H1 (cell line): ENCODE measurements around the gene ADGRV1.

Experiments
- BRCA1 ChIP-seq: IDR thresholded peaks from 2 replicates; pipeline ENCODE4 v1.6.1; 2012; ENCODE audit warnings: low read depth, low read length, improper control_type of control experiment
- CREB1 ChIP-seq: IDR thresholded peaks from 2 replicates; pipeline ENCODE4 v1.6.1; 2012; ENCODE audit warnings: inconsistent platforms
- FOSL1 ChIP-seq: IDR thresholded peaks from 2 replicates; pipeline ENCODE4 v1.6.1; 2011; ENCODE audit warnings: mild to moderate bottlenecking, low read depth, low read length, moderate library complexity; ENCODE audit not compliant: insufficient read depth
- POLR2AphosphoS5 ChIP-seq: IDR thresholded peaks from 2 replicates; pipeline ENCODE4 v1.6.1; 2011; ENCODE audit warnings: low read depth, low read length
- SRF ChIP-seq: IDR thresholded peaks from 2 replicates; pipeline ENCODE4 v1.6.1; 2011; ENCODE audit warnings: mild to moderate bottlenecking, low read depth, low read length, moderate library complexity
- TEAD4 ChIP-seq: IDR thresholded peaks from 2 replicates; pipeline ENCODE4 v1.6.1; 2012; ENCODE audit warnings: low read depth, low read length, inconsistent platforms, mixed read lengths
- TF ChIP-seq, protein P1 (sequence below), 3 experiments: IDR thresholded peaks; 1 replicate in 2 of 3; 2 replicates in 1 of 3; pipeline versions ENCODE4 v1.5.1 to v1.6.1; 2011; ENCODE audit warnings: low read length in 3 of 3, mild to moderate bottlenecking in 3 of 3, inconsistent platforms in 2 of 3, low read depth in 1 of 3, moderate library complexity in 1 of 3; ENCODE audit not compliant: insufficient read depth in 1 of 3; ENCODE audit errors: control extremely low read depth in 1 of 3

DNA sequence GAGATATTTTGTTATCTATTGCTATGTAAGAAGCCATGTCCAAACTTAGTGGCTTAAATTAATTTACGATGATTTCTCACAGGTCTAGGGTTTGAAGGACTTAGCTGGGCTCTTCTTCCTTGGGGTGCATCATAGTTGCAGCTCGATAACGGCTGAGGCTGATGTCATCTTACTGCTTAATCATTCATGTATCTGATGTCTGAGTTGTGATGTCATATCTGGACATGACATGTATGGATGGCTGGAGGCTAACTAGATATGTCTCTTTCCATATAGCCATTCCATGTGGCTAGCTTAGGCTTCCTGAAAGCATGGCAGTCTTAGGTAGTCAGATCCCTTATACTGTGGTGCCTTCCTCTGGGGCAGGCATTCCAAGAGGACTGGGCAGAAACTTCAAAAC lies 31.6 kb downstream of the ADGRV1 start:
- TF ChIP-seq CREB1 (no peak), SRF (no peak), POLR2AphosphoS5 (no peak), TEAD4 (no peak), FOSL1 (no peak), BRCA1 (no peak)
- TF ChIP-seq, protein P1, sequence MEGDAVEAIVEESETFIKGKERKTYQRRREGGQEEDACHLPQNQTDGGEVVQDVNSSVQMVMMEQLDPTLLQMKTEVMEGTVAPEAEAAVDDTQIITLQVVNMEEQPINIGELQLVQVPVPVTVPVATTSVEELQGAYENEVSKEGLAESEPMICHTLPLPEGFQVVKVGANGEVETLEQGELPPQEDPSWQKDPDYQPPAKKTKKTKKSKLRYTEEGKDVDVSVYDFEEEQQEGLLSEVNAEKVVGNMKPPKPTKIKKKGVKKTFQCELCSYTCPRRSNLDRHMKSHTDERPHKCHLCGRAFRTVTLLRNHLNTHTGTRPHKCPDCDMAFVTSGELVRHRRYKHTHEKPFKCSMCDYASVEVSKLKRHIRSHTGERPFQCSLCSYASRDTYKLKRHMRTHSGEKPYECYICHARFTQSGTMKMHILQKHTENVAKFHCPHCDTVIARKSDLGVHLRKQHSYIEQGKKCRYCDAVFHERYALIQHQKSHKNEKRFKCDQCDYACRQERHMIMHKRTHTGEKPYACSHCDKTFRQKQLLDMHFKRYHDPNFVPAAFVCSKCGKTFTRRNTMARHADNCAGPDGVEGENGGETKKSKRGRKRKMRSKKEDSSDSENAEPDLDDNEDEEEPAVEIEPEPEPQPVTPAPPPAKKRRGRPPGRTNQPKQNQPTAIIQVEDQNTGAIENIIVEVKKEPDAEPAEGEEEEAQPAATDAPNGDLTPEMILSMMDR (IDR thresholded peaks at IDR 0.05; ENCODE audit: control extremely low read depth in 1 of 3, insufficient read depth in 1 of 3, low read depth in 1 of 3, low read length in 3 of 3), result no peak
